GM19468 (cell line): ENCODE results near the gene SUMO4.

Source experiments
- ATAC-seq: cut with Tn5 transposase; IDR thresholded peaks from one replicate; pipeline ENCODE4 v1.9.1; 2021; ENCODE audit warnings: mild to moderate bottlenecking, moderate library complexity, moderate number of reproducible peaks; ENCODE audit not compliant: unreplicated experiment; ENCODE audit errors: extremely low read depth

SUMO4 gene

GRCh38 chr6:149448821-149449453, 48.9 kb downstream of the SUMO4 start:
- ATAC-seq: no peak

GRCh38 chr6:149449831-149450678, 50.0 kb downstream of the SUMO4 start:
- ATAC-seq: no peak
